Measurements from ENCODE around the gene ITK.
"Not testable (repeated sequence)": the region's sequence is repeated elsewhere in the genome, so short reads cannot be mapped to it uniquely, and the experiment has no call there.

Gene ITK

GRCh38 chr5:157168286-157168685 lies 12.4 kb upstream of the ITK start:
- DNase-seq = no peak

- DNase-seq = no peak
These were observed 8.2 kb upstream of the ITK start for GRCh38 chr5:157172403-157172802.

DNA sequence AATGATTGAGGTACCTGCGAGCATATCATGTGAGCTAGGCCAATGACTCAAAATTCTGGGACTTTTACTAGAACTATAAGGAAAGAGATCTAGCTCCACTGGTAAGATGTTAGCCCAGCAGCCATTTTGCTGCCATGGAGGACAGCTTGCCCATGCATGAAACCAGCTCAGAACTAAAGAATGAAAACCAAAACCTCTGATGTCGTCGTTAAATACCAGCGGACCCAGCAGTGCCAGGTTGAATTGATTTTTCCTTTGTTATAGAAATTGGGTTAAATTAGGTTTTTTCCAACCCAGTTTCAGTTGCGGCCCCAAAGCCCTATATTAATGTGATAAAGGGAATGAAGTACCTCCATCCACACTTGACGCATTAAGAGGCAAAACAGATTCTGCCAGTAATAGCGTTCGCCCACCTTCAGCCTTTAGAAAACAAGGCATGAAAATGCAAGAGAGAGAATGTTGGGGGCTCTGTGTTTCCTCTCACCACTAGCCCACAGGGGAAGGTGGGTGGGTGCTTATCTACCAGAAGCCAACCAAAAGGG lies 5.5 kb upstream of the ITK start:
- DNase-seq = no peak

DNA sequence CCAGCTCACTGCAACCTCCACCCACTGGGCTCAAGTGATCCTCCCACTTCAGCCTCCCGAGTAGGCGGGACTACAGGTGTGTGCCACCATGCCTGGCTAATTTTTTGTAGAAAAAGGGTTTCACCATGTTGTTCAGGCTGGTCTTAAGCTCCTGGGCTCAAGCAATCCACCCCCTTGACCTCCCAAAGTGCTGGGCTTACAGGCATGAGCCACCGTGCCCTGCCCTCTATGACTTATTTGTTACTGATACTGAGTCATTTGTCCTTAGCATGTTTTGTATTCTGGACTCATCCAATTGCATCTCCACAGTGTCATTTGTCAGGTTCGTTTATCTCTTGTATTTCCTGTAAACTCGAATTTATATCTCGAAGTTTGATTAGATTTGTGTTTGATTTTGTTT lies 2.7 kb upstream of the ITK start:
- DNase-seq = no peak

- DNase-seq = no peak
These were observed 1.7 kb upstream of the ITK start for GRCh38 chr5:157178966-157179365.

DNA sequence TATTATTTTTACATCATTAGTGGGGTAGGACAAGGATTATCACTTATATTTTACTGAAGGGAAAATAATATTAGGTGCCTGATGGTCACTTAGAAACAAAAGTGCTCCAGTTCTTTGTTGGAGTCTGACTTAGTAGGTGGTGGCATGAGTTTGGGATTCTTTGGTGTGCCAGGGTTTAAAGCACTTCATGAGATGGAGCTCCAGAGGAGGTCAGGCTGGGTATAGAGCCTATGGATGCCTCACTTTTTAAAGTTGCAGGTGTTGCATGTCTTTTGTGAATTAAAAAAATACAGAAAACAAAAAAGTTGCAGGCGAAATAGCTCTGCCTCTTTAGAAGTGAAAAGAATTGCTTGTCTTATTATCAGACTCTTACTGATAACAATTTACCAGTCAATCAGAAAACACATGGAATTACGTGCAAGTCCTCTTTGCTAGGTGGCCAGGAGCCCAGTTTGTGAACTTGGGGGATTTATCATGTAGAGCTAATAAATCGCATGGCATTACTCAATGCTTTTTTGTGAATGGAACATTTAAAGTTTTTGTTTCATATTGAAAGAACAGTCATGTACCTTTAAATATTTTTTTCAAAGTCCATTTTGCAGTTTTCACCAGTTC lies 1.6 kb downstream of the ITK start:
- DNase-seq = no peak

DNA sequence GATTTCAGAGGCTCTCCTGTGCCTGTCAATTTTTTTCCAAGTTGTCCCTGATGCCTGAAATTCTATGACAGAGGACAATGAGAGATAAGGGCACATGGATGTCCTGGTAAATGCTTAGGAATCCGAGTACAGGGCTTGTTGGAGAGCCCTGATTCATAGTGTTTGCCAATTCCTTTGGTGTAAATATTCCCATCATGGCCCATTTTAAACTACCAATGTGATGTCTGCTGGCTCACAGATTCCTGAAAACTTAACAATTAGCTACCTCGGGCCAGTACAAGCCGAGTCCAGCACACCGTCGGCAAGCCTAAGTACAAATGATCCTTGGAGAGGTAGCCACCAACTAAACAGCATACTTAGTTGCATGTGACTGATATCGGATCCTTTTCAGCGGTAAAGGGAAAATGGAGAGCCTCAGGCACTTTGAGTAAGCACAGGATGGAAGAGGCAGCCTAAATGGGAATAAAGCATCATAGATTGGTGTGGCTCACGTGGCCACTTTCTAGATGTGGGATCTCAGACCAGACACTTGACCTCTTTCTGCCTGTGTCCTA lies 3.6 kb downstream of the ITK start:
- DNase-seq = no peak

DNA sequence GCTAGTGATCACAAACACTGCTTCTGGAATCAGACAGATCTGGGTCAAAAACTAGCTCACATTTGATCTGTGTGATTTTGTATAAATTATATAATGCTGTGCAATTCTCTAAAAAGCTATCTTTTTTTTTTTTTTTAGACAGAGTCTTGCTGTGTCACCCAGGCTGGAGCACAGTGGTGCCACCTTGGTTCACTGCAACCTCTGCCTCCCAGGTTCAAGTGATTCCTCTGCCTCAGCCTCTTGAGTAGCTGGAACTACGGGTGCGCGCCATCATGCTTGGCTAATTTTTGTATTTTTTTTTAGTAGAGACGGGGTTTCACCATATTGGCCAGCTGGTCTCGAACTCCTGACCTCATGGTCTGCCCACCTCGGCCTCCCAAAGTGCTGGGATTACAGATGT lies 4.5 kb downstream of the ITK start:
- not testable (repeated sequence) for DNase-seq

DNA sequence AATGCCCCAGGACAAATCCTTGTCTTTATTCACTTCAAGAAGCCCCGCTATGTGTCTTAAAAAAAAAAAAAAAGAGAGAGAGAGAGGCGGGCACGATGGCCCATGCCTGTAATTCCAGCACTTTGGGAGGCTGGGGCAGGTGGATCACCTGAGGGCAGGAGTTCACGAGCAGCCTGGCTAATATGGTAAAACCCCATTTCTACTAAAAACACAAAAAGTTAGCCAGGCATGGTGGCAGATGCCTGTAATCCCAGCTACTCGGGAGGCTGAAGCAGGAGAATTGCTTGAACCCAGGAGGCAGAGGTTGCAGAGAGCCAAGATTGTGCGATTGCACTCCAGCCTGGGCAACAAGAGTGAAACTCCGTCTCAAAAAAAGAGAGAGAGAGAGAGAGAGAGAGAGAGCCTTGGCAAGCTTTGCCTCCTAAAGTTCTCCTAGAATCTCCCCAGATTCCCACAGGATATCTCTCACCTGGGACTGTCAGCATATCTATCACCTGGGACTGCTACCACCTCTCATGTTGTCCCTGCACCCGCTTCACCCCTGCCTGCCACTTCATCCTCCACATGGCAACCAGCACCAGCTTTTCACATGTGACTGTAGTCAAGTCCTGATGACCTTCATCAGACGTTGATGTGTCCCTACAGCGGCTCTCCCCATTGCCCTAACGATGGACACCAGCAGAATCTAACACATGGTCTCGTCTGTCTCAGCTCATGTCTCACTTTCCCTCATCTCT lies 5.8 kb downstream of the ITK start:
- no peak for DNase-seq

DNA sequence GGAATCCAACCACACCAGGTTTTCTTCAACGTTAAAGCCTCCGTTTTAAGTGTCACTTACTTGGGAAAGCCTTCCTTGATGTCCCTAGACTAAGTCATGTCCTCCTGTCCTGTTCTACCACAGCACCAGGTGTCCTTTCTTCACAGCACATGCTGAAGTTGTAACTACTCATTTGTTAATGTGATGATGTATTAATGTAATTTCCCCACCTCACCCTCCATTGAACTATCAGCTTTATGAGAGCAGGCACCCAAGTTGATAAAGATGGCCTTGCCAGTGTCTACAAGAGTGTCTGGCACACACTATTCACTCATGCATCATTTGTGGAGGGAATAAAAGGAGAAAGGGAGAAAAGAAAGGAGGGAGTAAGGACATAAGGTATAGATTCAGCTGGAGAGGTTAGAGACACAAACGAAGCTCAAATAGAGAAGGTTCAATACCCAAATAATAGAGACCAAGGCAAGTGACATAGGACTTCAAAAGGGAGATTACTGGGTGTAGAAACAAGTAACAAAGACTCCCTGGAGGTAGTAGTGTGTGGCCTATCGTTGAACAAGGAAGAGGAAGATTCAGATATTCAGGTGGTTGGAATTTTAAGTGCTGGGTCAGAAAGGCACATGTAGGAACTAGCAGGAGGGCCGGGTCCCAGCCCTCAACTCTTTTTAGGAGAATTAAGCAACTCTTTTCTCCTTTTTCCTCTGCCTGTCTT lies 6.6 kb downstream of the ITK start:
- no peak for DNase-seq

DNA sequence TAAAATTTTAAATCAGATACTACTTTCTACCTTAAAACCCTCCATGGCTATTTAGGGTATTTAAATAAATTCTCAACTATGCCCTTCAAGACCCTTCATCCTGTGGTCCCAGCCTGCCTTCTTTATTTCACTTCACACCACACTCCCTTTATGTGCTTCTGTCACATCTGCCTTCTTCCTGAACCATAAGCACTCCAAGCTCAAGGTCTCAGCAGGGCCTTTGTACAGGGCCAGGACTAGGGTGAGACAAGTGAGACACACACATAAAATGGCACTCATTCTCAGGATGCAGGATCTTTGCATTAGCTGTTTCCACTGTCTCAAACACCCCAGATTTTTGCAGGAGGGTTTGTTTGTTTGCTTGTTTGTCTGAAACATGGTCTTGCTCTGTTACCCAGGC lies 7.6 kb downstream of the ITK start:
- no peak for DNase-seq

DNA sequence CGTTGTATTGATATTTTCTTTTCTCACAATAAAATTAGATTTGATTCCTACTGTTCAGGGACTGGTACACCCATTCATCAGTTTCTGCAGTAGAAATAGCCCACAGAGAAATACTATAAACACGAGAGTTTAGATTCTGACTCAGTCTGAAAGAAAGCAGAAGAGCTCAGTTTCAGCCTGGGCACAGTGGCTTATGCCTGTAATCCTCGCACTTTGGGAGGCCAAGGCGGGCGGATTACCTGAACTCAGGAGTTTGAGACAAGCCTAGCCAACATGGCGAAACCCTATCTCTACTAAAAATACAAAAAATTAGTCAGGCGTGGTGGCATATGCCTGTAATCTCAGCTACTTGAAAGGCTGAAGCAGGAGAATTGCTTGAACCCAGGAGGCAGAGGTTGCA lies 8.6 kb downstream of the ITK start:
- DNase-seq = no peak

DNA sequence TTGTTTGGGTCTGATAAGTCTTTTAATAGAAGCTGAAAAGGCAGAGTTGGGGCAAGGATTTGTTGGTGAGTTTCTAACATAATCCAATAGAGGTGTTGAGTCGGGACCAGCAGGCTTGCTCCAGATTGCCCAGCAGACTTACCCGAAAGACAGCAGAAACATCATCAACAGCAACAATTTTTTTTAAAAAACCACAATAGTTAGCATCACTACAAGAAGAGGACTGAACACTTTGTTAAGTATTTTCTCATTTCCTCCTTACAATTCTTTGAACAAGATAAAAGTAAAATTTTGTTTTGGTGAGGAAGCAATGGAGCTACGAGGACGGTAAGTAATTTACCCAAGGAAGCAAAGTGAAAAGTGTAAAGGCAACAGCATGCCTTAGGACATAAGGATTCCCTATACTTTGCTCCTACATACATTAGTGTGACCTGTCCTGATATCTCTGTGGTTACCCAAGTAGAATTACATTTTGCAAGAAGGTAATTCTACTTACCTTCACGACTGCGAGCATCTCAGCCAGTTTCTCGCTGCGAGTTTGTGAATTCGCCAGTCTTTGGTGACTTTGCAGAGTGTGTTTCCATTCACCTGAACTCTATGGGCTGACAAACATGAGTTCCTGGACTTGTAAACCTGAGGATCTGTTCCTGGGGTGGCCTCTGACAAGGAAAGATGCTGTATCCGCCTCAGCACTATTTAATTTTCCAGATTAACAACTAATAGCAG lies 13.2 kb downstream of the ITK start:
- DNase-seq = no peak

DNA sequence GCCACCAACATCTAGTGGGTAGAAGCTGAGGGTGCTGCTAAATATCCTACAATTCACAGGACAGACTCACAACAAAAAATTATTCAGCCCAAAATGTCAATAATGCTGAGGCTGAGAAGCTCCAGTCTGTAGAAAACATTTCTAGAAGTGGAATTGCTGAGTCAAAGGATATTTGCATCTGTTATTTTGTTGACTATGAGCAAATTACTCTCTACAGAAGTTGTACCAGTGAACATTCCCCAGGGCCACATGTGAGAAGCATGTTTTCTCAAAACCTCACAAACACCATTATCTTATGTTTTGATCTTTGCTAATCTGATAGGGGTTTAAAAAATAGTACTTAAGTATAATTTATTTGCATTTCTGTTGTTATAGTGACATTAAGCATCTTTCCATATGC lies 15.4 kb downstream of the ITK start:
- DNase-seq = no peak

GRCh38 chr5:157197086-157197485 lies 16.4 kb downstream of the ITK start:
- no peak for DNase-seq

DNA sequence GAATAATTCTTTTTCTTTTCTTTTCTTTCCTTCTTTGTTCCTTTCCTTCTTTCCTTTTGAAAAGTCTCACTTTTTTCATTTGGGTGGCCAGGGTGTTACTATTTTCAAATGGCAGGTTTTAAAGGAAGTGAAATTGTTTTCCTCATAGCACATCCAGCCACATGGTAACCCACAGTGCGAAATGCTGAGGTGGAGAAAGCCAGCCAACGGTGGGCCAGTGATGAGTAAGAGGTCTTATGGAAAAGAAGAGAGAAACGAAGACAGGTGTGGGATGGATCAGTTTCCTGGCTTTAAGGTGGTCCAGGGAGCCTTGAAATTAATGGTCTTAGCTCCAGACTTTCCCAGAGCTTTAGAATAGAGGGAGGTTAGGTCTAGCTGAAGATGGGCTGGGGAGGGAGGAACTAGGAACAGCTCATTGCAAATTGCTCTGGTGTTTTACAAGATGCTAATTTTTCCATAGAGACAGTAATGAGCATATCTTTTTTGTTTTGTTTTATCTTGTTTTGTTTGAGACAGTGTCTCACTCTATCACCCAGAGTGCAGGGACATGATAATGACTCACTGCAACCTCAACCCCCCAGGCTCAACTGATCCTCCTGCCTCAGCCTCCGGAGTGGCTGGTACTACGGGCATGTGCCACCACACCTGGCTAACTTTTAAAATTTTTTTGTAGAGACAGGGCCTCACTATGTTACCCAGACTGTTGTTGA lies 17.8 kb downstream of the ITK start:
- DNase-seq = no peak

DNA sequence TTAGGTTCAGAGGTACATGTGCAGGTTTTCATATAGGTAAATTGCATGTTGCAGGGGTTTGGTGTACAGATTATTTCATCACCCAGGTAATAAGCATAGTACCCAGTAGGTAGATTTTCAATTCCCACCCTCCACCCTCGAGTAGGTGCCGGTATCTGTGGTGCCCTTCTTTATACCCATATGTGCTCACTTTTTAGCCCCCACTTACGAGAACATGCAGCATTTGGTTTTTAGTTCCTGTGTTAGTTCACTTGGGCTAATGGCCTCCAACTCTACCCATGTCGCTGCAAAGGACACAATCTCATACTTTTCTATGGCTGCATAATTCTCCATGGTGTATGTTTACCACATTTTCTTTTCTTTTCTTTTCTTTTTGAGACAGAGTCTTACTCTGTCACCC lies 21.2 kb downstream of the ITK start:
- DNase-seq = no peak

DNA sequence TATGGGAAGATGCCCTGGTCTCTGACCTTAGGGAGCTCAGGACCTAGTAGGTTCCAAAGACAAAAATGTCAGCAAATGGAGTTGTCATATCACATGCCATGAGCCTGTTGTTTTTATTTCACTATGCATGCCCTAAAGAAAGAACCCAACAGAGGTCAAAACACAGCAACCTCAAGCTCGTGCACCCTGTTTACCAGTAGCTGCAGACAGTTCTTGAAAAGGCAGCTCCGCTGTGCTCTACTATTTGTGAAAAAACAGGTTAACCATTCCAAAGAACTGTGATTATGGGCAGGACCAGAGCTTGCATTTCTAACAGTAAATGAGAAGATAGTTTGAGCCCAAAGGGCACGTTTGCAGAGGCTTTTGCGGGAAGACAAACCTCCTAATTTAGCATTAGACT lies 22.8 kb downstream of the ITK start:
- no peak for DNase-seq

DNA sequence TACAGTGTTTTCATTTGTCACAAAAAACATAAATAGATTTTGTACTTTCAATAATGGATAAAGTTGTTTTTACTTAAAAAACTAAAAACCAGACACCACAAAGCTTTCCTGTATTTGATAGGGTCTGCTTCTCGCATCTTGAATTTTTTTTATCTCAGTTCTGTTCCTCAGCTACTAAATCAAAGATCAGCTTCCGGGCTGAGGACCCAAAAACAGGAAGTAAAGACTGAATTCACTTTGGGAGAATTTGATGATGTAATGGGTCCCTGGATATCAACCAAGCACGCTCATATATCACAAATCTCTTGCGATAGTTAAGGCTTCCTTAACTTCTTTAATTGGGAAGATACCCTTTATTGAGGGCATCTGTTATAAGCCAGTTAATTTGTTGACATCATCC lies 24.1 kb downstream of the ITK start:
- no peak for DNase-seq

- no peak for DNase-seq
These were observed 25.1 kb downstream of the ITK start for GRCh38 chr5:157205708-157206107.

- DNase-seq = not testable (repeated sequence)
These were observed 30.0 kb downstream of the ITK start for GRCh38 chr5:157210652-157211051.

- no peak for DNase-seq
These were observed 31.7 kb downstream of the ITK start for GRCh38 chr5:157212307-157212706.
